MM.1S (cell line): ENCODE results near the gene PDE11A.

Experiments used
- DNase-seq: peaks from one replicate; pipeline ENCODE4 v3.0.0-alpha.2; 2015
- H2AFZ ChIP-seq: fragments of 300-600 bp; sonication (generic); 2 replicates; pipeline ENCODE4 v1.6.0; 2016; ENCODE audit warnings: antibody characterized with exemption, low read length
- H3F3A ChIP-seq: fragments of 300-600 bp; sonication (generic); 2 replicates; pipeline ENCODE4 v1.6.1; 2016; ENCODE audit warnings: mild to moderate bottlenecking, antibody characterized with exemption, low read length, moderate library complexity, mixed read lengths; ENCODE audit not compliant: insufficient read depth
- H3K27ac ChIP-seq: fragments of 300-600 bp; sonication (generic); 2 replicates; pipeline ENCODE4 v1.5.1; 2016; ENCODE audit warnings: mild to moderate bottlenecking, low read length
- H3K27me3 ChIP-seq: fragments of 300-600 bp; sonication (generic); replicated peaks from 2 replicates; pipeline ENCODE4 v1.6.0; 2016; ENCODE audit warnings: low read length; ENCODE audit not compliant: insufficient read depth
- H3K36me3 ChIP-seq: fragments of 300-600 bp; sonication (generic); replicated peaks from 2 replicates; pipeline ENCODE4 v1.6.1; 2016; ENCODE audit warnings: mild to moderate bottlenecking, low read length, mixed read lengths; ENCODE audit not compliant: insufficient read depth
- H3K4me1 ChIP-seq: fragments of 300-600 bp; sonication (generic); 2 replicates; pipeline ENCODE4 v1.6.1; 2016; ENCODE audit warnings: low read length, mixed read lengths
- H3K4me2 ChIP-seq: fragments of 300-600 bp; sonication (generic); 2 replicates; pipeline ENCODE4 v1.6.0; 2016; ENCODE audit warnings: low read depth, low read length
- H3K4me3 ChIP-seq: fragments of 300-600 bp; sonication (generic); 2 replicates; pipeline ENCODE4 v1.5.1; 2016; ENCODE audit warnings: low read length, mixed read lengths
- H3K79me2 ChIP-seq: fragments of 300-600 bp; sonication (generic); 2 replicates; pipeline ENCODE4 v1.6.1; 2016; ENCODE audit warnings: mixed run types, low read length, mixed read lengths
- H3K9ac ChIP-seq: fragments of 300-600 bp; sonication (generic); 2 replicates; pipeline ENCODE4 v1.6.1; 2016; ENCODE audit warnings: low read length, mixed read lengths
- H3K9me2 ChIP-seq: fragments of 300-600 bp; sonication (generic); replicated peaks from 2 replicates; pipeline ENCODE4 v1.6.1; 2016; ENCODE audit warnings: mild to moderate bottlenecking, low read length, mixed read lengths; ENCODE audit not compliant: insufficient read depth
- H3K9me3 ChIP-seq: fragments of 300-600 bp; sonication (generic); replicated peaks from 2 replicates; pipeline ENCODE4 v1.6.1; 2016; ENCODE audit warnings: mild to moderate bottlenecking, low read length, mixed read lengths; ENCODE audit not compliant: insufficient read depth
- H4K20me1 ChIP-seq: fragments of 300-600 bp; sonication (generic); 2 replicates; pipeline ENCODE4 v1.6.1; 2016; ENCODE audit warnings: mild to moderate bottlenecking, low read length, moderate library complexity, mixed read lengths; ENCODE audit not compliant: insufficient read depth
- EZH2 ChIP-seq: fragments of 300-600 bp; sonication (generic); optimal IDR thresholded peaks from 2 replicates; pipeline ENCODE3; 2017; ENCODE audit warnings: low read depth, mild to moderate bottlenecking, antibody characterized with exemption, low read length, mixed read lengths
- EZH2phosphoT487 ChIP-seq: fragments of 300-600 bp; sonication (generic); IDR thresholded peaks from 2 replicates; pipeline ENCODE4 v1.6.1; 2018; ENCODE audit warnings: antibody characterized with exemption, low read length
- TF ChIP-seq, protein P1 (sequence below): fragments of 300-600 bp; sonication (generic); IDR thresholded peaks from 2 replicates; pipeline ENCODE4 v1.5.1; 2016; ENCODE audit warnings: antibody characterized with exemption, low read length, mixed read lengths

Gene PDE11A

DNA sequence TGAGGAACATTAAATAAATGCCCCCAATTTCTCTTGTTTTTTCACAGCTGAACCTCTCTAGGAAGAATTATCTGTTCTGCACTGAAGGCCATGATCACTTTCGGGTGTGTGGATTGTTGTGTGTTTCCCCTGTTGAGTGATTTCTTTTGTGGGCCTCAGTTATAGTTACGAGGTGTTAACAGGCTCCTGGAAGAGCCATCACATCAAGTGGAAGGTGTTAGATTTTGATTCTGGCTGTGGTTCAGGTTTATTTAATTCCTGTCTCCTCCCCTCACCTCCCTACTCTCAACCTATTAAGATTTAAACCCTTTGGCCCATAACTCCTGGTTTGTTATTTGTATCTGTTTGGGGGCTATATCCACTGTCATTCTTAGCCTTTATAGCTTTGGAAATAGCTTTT is 497.2 kb downstream of the PDE11A start:
- Histone ChIP-seq H4K20me1 (no peaks in the 10 kb centered on the region), H3K9ac (no peak overlapping the region), H3K36me3 (no peaks in the 10 kb centered on the region), H3K27me3 (no peaks in the 10 kb centered on the region), H3K4me1 (no peaks in the 10 kb centered on the region), H3K79me2 (no peaks in the 10 kb centered on the region), H3K4me3 (no peak overlapping the region), H3K27ac (no peak overlapping the region), H3F3A (no peaks in the 10 kb centered on the region), H3K4me2 (no peak overlapping the region), H2AFZ (no peak overlapping the region), H3K9me3 (no peaks in the 10 kb centered on the region), H3K9me2 (no peaks in the 10 kb centered on the region)
- DNase-seq, result no peak
- no peak for TF ChIP-seq EZH2
- TF ChIP-seq, protein P1, sequence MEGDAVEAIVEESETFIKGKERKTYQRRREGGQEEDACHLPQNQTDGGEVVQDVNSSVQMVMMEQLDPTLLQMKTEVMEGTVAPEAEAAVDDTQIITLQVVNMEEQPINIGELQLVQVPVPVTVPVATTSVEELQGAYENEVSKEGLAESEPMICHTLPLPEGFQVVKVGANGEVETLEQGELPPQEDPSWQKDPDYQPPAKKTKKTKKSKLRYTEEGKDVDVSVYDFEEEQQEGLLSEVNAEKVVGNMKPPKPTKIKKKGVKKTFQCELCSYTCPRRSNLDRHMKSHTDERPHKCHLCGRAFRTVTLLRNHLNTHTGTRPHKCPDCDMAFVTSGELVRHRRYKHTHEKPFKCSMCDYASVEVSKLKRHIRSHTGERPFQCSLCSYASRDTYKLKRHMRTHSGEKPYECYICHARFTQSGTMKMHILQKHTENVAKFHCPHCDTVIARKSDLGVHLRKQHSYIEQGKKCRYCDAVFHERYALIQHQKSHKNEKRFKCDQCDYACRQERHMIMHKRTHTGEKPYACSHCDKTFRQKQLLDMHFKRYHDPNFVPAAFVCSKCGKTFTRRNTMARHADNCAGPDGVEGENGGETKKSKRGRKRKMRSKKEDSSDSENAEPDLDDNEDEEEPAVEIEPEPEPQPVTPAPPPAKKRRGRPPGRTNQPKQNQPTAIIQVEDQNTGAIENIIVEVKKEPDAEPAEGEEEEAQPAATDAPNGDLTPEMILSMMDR, result no peak
- TF ChIP-seq EZH2phosphoT487, result no peak

GRCh38 chr2:177574356-177574755 is 498.2 kb downstream of the PDE11A start:
- TF ChIP-seq EZH2, result no peak
- TF ChIP-seq EZH2phosphoT487, result no peak
- TF ChIP-seq, protein P1, result no peak
- no peak overlapping the region for H2AFZ ChIP-seq
- H3K9me2 ChIP-seq, result no peaks in the 10 kb centered on the region
- no peaks in the 10 kb centered on the region for H3K36me3 ChIP-seq
- DNase-seq, result no peak
- no peaks in the 10 kb centered on the region for H3K9me3 ChIP-seq
- no peak overlapping the region for H3K4me2 ChIP-seq
- H3K9ac ChIP-seq, result no peak overlapping the region
- no peaks in the 10 kb centered on the region for H3K79me2 ChIP-seq
- no peaks in the 10 kb centered on the region for H4K20me1 ChIP-seq
- H3K27me3 ChIP-seq, result no peaks in the 10 kb centered on the region
- H3K4me1 ChIP-seq, result no peaks in the 10 kb centered on the region
- no peaks in the 10 kb centered on the region for H3F3A ChIP-seq
- no peak overlapping the region for H3K27ac ChIP-seq
- H3K4me3 ChIP-seq, result no peak overlapping the region
